ENCODE data around the gene BTNL2. TPM values are rescaled to one million over a fixed set of nuclear protein-coding genes. Genes with fewer than 3 reads are reported as not detected.

The BTNL2 gene
- total RNA-seq, result not detected in 2 replicates

GRCh38 chr6:32406857-32407256 lies at the start of gene BTNL2:
BTNL2 (minus strand) TSS chr6:32407181; CDS start chr6:32407123, 58 bp downstream.

GRCh38 chr6:32439602-32440214 lies 32.7 kb upstream of the BTNL2 start, which contains the start of gene HLA-DRA:
HLA-DRA (plus strand) TSS chr6:32439887; CDS start chr6:32439951, 64 bp downstream.

GRCh38 chr6:32371803-32372202 lies 35.2 kb downstream of the BTNL2 start, which contains the start of gene TSBP1:
TSBP1 (minus strand) TSS chr6:32371903; CDS start chr6:32371706, 197 bp downstream.

Other genes starting within 250 kb of the BTNL2 start
- gene EGFL8, start 242.6 kb downstream of the BTNL2 start, total RNA-seq, result 1.6 and 2.5 TPM in 2 replicates
- 8.4 and 13.0 TPM in 2 replicates for gene AGPAT1, start 231.1 kb downstream of the BTNL2 start, total RNA-seq
- gene RNF5, start 228.8 kb downstream of the BTNL2 start, total RNA-seq, result 28.3 and 34.9 TPM in 2 replicates
- 0.36 and 0.66 TPM in 2 replicates for gene AGER, start 222.9 kb downstream of the BTNL2 start, total RNA-seq
- 37.0 and 42.5 TPM in 2 replicates for gene PBX2, start 217.0 kb downstream of the BTNL2 start, total RNA-seq
- 4.2 and 5.5 TPM in 2 replicates for gene GPSM3, start 214.5 kb downstream of the BTNL2 start, total RNA-seq
- 50.7 and 60.4 TPM in 2 replicates for gene NOTCH4, start 183.1 kb downstream of the BTNL2 start, total RNA-seq
- under 0.01 TPM in 1 of 2 replicates, not detected in the other for gene TSBP1, start 35.3 kb downstream of the BTNL2 start, total RNA-seq
- not detected in 2 replicates for gene HLA-DRA, start 32.7 kb upstream of the BTNL2 start, total RNA-seq
- gene HLA-DRB5, start 123.1 kb upstream of the BTNL2 start, total RNA-seq, result 0.09 and 0.19 TPM in 2 replicates
- gene HLA-DRB1, start 182.7 kb upstream of the BTNL2 start, total RNA-seq, result 0.09 and 8.3 TPM in 2 replicates
- not detected in 2 replicates for gene HLA-DQA1, start 230.2 kb upstream of the BTNL2 start, total RNA-seq